Astrocyte (in vitro differentiated cells and primary cell): ENCODE data around the gene CAPN3. TPM values are rescaled to one million over a fixed set of nuclear protein-coding genes. Genes with fewer than 3 reads are reported as not detected.
"Not testable (repeated sequence)": the region's sequence is repeated elsewhere in the genome, so short reads cannot be mapped to it uniquely, and the experiment has no call there.

Experiments
- DNase-seq: peaks from one replicate; pipeline ENCODE4 v3.0.0-alpha.2; 2010; ENCODE audit warnings: low read depth
- FAIRE-seq: peaks from 2 replicates; lab custom pipeline; 2011; peaks lifted over from hg19 to GRCh38; lab: Jason Lieb, UNC
- H2AFZ ChIP-seq: 2 replicates; pipeline ENCODE4 v1.6.0; 2012; ENCODE audit warnings: low read depth, low read length, inconsistent platforms
- H3K27ac ChIP-seq: 2 replicates; pipeline ENCODE4 v1.5.1; 2011; ENCODE audit warnings: low read depth, low read length, inconsistent platforms
- H3K27me3 ChIP-seq: 2 replicates; pipeline ENCODE4 v1.6.0; 2011; ENCODE audit warnings: low read length, inconsistent platforms; ENCODE audit not compliant: insufficient read depth
- H3K36me3 ChIP-seq: 2 replicates; pipeline ENCODE4 v1.5.1; 2011; ENCODE audit warnings: low read length, inconsistent platforms; ENCODE audit not compliant: insufficient read depth
- H3K4me1 ChIP-seq: 2 replicates; pipeline ENCODE4 v1.5.1; 2011; ENCODE audit warnings: low read length, inconsistent platforms; ENCODE audit not compliant: insufficient read depth
- H3K4me2 ChIP-seq: 2 replicates; pipeline ENCODE4 v1.6.0; 2012; ENCODE audit warnings: low read length, inconsistent platforms
- H3K4me3 ChIP-seq: 2 replicates; pipeline ENCODE4 v1.5.1; 2011; ENCODE audit warnings: low read depth, mild to moderate bottlenecking, low read length, inconsistent platforms; ENCODE audit not compliant: insufficient read depth
- H3K79me2 ChIP-seq: 2 replicates; pipeline ENCODE4 v1.6.0; 2012; ENCODE audit warnings: mild to moderate bottlenecking, low read length, inconsistent platforms; ENCODE audit not compliant: insufficient read depth
- H3K9ac ChIP-seq: 2 replicates; pipeline ENCODE4 v1.6.0; 2012; ENCODE audit warnings: mild to moderate bottlenecking, low read length, inconsistent platforms
- H3K9me3 ChIP-seq: 2 replicates; pipeline ENCODE4 v1.5.1; 2012; ENCODE audit warnings: low read depth, mild to moderate bottlenecking, low read length, inconsistent platforms; ENCODE audit not compliant: insufficient read depth
- H4K20me1 ChIP-seq: 2 replicates; pipeline ENCODE4 v1.6.0; 2012; ENCODE audit warnings: low read length, inconsistent platforms; ENCODE audit not compliant: insufficient read depth
- H3K27ac Mint-ChIP-seq: one replicate; pipeline ENCODE4 v1.8.0; 2021; ENCODE audit warnings: mild to moderate bottlenecking, mixed read lengths; ENCODE audit not compliant: unreplicated experiment
- H3K27me3 Mint-ChIP-seq: one replicate; pipeline ENCODE4 v1.8.0; 2021; ENCODE audit warnings: low read depth, mixed read lengths; ENCODE audit not compliant: unreplicated experiment
- H3K36me3 Mint-ChIP-seq: one replicate; pipeline ENCODE4 v1.8.0; 2021; ENCODE audit warnings: low read depth, mixed read lengths; ENCODE audit not compliant: unreplicated experiment
- H3K4me1 Mint-ChIP-seq: one replicate; pipeline ENCODE4 v1.8.0; 2021; ENCODE audit warnings: low read depth, mixed read lengths; ENCODE audit not compliant: unreplicated experiment
- H3K4me3 Mint-ChIP-seq: one replicate; pipeline ENCODE4 v1.8.0; 2021; ENCODE audit warnings: mild to moderate bottlenecking, moderate library complexity, mixed read lengths; ENCODE audit not compliant: unreplicated experiment
- H3K9me3 Mint-ChIP-seq: one replicate; pipeline ENCODE4 v1.8.0; 2021; ENCODE audit warnings: mild to moderate bottlenecking, mixed read lengths; ENCODE audit not compliant: unreplicated experiment
- CTCF ChIP-seq: IDR thresholded peaks from 2 replicates; pipeline ENCODE4 v1.5.1; 2011; ENCODE audit warnings: low read depth, mild to moderate bottlenecking, inconsistent platforms, low read length, moderate library complexity; ENCODE audit not compliant: insufficient read depth
- EZH2 ChIP-seq: IDR thresholded peaks from 2 replicates; pipeline ENCODE4 v1.6.1; 2012; ENCODE audit warnings: mild to moderate bottlenecking, low read length, inconsistent platforms; ENCODE audit not compliant: insufficient read depth
- total RNA-seq: library from RNA; stranded (reverse); gene quantifications from 2 replicates; pipeline ENCODE4 v1.2.1, GENCODE V29; 2021

CAPN3 gene
- total RNA-seq, 1 donor from 2014 or later = 0.57 TPM

DNA sequence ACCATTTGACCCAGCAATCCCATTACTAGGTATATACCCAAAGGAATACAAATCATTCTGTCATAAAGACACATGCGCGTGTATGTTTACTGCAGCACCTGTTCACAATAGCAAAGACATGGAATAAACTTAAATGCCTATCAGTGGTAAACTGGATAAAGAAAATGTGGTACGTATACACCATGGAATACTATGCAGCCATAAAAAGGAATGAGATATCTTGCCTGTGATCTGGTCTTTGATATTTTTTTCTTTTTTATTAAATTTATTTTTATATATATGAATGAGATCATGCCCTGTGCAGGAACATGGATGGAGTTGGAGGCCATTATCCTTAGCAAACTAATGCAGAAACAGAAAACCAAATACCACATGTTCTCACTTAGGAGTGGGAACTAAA lies 22.2 kb upstream of the CAPN3 start:
- H2AFZ ChIP-seq, H3K27me3 Mint-ChIP-seq, H3K27ac ChIP-seq, H3K27ac Mint-ChIP-seq, H3K9me3 ChIP-seq, H3K27me3 ChIP-seq, H3K4me3 Mint-ChIP-seq, H3K9ac ChIP-seq, H3K4me3 ChIP-seq, H4K20me1 ChIP-seq, H3K4me1 Mint-ChIP-seq, H3K4me2 ChIP-seq, H3K4me1 ChIP-seq, H3K36me3 ChIP-seq, H3K36me3 Mint-ChIP-seq, FAIRE-seq, H3K79me2 ChIP-seq, DNase-seq: not testable (repeated sequence)
- H3K9me3 Mint-ChIP-seq = peaks cover 16% of the 10 kb centered on the region

DNA sequence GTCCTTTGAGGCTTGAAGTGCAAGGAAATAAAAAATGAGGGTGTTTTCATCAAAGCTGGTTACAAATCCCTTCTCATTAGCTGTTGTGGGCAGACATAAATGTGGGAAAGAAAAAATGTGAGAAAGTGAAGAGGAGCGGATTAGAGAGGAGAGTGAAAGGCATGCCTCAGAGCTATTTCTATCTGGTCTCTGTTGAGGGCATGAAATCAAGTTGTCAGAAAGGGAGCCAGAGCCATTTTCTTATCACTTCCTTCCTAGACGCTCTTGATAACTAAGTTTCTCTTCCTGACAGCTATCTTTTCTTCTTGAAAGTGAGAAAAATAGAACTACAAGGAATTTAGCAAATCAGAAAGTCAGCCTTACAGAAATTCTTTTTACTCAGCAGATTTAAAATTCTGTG lies 20.8 kb upstream of the CAPN3 start:
- Histone ChIP-seq H4K20me1 (no peaks in the 10 kb centered on the region), H3K36me3 (no peaks in the 10 kb centered on the region), H3K9ac (no peak overlapping the region), H3K27ac (no peak overlapping the region), H3K4me3 (no peak overlapping the region), H3K27me3 (no peaks in the 10 kb centered on the region), H2AFZ (no peak overlapping the region), H3K4me1 (no peaks in the 10 kb centered on the region), H3K9me3 (no peaks in the 10 kb centered on the region), H3K79me2 (no peaks in the 10 kb centered on the region), H3K4me2 (no peak overlapping the region)
- FAIRE-seq = no peak
- H3K27ac Mint-ChIP-seq = no peak overlapping the region
- no peak overlapping the region for H3K4me3 Mint-ChIP-seq
- TF ChIP-seq EZH2 (no peak), CTCF (no peak)
- peaks cover 16% of the 10 kb centered on the region for H3K9me3 Mint-ChIP-seq
- H3K27me3 Mint-ChIP-seq = peaks cover 3% of the 10 kb centered on the region
- DNase-seq = no peak
- peaks cover 3% of the 10 kb centered on the region for H3K4me1 Mint-ChIP-seq
- peaks cover 10% of the 10 kb centered on the region for H3K36me3 Mint-ChIP-seq

DNA sequence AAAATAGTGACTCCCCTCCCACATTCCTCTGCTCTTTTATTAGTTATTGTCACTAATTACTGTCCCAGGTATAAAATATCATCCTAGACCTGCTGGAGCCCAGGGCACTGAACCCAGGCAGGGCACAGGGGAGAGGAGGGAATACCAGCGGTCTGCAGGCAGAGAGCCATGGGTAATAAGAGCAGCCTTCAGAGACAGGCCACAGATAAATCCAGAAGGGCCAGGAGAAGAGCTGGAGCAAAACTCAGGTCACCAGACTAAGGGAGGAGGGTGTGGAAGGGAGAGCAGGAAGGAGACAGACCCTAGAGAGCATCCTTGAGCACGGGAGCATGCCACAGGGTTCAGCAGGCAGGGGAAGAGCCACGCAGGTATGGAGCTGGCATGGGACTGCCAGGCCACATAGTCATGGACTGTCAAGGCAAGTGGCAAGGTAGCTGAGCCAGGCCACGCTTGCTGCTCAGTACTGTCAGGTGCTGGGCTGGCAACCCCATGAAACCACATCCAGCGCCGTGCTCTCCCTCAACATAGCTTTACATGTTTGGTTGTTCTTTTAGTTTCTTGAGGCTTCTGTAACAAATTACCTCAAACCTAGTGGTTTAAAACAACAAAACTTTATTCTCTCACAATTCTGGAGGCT lies 15.6 kb upstream of the CAPN3 start:
- TF ChIP-seq CTCF = no peak
- TF ChIP-seq EZH2 = no peak
- Mint-ChIP-seq H3K27ac (no peak overlapping the region), H3K4me1 (peaks cover 17% of the 10 kb centered on the region), H3K4me3 (no peak overlapping the region), H3K9me3 (no peaks in the 10 kb centered on the region), H3K36me3 (peaks cover 8% of the 10 kb centered on the region), H3K27me3 (peaks cover 3% of the 10 kb centered on the region)
- Histone ChIP-seq H3K27ac (no peak overlapping the region), H2AFZ (no peak overlapping the region), H3K9me3 (no peaks in the 10 kb centered on the region), H3K4me1 (peaks cover 17% of the 10 kb centered on the region), H3K4me2 (no peak overlapping the region), H3K27me3 (no peaks in the 10 kb centered on the region), H4K20me1 (no peaks in the 10 kb centered on the region), H3K4me3 (no peak overlapping the region), H3K79me2 (no peaks in the 10 kb centered on the region), H3K36me3 (no peaks in the 10 kb centered on the region), H3K9ac (no peak overlapping the region)
- FAIRE-seq (no peak), DNase-seq (no peak)
